AG10803 (cell line): ENCODE data around the gene PPP1R1B.
A peak's percentile ranks its signal among the peaks of the same experiment; 100 is the strongest.

Experiments
- DNase-seq: peaks from one replicate; pipeline ENCODE4 v3.0.0; 2010; ENCODE audit warnings: low read depth
- H3K4me3 ChIP-seq: 2 replicates; pipeline ENCODE4 v1.5.1; 2011; ENCODE audit warnings: mild to moderate bottlenecking, low read length, control low read depth
- CTCF ChIP-seq: conservative IDR thresholded peaks from 2 replicates; pipeline ENCODE4 v1.5.1; 2011; ENCODE audit warnings: mild to moderate bottlenecking, low read length, control low read depth, inconsistent platforms

PPP1R1B gene

DNA sequence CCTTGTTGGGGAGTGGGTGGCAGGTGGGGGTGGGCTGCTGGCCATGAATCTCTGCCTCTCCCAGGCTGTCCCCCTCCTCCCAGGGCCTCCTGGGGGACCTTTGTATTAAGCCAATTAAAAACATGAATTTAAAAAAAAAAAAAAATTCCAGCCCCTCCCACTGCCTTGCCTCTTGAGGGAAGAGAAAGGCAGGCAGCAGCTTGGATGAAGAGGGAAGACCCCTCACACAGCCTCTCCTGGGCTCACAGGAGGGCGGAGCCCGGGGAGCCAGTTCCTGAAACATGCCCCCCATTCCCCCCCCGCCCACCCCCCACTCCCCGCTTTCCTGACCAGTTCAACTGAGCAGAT is 36.6 kb downstream of the PPP1R1B start:
- H3K4me3 ChIP-seq: no peak overlapping the region
- no peak for TF ChIP-seq CTCF
- no peak for DNase-seq

- no peak for DNase-seq
- no peak for TF ChIP-seq CTCF
- no peak overlapping the region for H3K4me3 ChIP-seq
Observed at GRCh38 chr17:39663688-39664580, 37.2 kb downstream of the PPP1R1B start.

GRCh38 chr17:39664581-39665561 is 38.1 kb downstream of the PPP1R1B start, which contains the start of gene TCAP:
TSS of gene TCAP (plus strand) at chr17:39665349. CDS start at chr17:39665360, 11 bp downstream.
- no peak for TF ChIP-seq CTCF
- H3K4me3 ChIP-seq: no peak within 1 kb of the TSS
- DNase-seq: no peak

DNA sequence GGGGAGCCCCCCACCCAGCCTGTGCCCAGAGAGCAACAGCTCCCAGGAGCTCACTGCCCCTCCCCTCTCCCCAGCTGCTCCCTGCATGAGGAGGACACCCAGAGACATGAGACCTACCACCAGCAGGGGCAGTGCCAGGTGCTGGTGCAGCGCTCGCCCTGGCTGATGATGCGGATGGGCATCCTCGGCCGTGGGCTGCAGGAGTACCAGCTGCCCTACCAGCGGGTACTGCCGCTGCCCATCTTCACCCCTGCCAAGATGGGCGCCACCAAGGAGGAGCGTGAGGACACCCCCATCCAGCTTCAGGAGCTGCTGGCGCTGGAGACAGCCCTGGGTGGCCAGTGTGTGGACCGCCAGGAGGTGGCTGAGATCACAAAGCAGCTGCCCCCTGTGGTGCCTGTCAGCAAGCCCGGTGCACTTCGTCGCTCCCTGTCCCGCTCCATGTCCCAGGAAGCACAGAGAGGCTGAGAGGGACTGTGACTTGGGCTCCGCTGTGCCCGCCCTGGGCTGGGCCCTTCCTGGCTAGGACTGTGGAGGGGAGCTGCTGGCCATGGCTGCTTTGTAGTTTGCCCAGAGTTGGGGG is 39.0 kb downstream of the PPP1R1B start:
- DNase-seq: no peak
- no peak overlapping the region for H3K4me3 ChIP-seq
- peak; percentile 19 for TF ChIP-seq CTCF

- no peak for TF ChIP-seq CTCF
- no peak for DNase-seq
- H3K4me3 ChIP-seq: no peak overlapping the region
Observed at GRCh38 chr17:39666231-39666600, 39.5 kb downstream of the PPP1R1B start.

DNA sequence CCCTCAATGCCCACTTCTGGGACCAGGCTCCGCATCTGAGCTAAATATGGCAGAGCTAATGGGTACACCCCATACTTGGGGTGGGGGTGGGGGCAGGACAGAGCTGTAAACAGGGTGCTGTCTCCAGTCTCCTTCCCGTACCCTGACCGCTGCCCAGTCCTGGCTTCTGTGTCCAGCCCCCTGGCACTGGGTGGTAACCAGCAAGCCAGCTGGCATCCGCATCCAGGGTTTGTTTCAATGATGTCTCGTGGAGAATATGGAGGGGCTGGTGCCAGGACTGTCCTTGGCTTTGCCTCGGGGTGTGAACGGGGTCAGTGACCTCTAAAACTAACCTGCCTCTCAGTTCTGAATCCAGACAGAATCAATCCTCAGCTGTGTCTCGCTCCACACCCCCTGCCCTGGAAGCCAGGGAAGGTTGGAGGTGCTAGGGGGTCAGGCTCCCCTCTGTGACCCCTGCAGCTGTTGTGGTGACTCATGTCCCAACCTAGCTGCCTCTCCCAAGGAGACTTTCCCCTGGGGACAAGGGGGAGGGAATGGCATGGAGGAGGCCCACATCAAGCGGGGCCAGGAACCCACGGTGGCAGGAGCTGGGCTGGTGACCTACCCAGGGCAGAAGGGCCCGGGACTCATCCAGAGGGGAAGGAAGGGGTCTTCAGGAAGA is 40.0 kb downstream of the PPP1R1B start:
- no peak for TF ChIP-seq CTCF
- no peak overlapping the region for H3K4me3 ChIP-seq
- DNase-seq: no peak
